ENCODE data around the gene CMIP. TPM values are rescaled to one million over a fixed set of nuclear protein-coding genes. Genes with fewer than 3 reads are reported as not detected.

The CMIP gene
- polyA plus RNA-seq, 1 of the 3 experiments (the other 2 are of a cell fraction) = 5.4 TPM

DNA sequence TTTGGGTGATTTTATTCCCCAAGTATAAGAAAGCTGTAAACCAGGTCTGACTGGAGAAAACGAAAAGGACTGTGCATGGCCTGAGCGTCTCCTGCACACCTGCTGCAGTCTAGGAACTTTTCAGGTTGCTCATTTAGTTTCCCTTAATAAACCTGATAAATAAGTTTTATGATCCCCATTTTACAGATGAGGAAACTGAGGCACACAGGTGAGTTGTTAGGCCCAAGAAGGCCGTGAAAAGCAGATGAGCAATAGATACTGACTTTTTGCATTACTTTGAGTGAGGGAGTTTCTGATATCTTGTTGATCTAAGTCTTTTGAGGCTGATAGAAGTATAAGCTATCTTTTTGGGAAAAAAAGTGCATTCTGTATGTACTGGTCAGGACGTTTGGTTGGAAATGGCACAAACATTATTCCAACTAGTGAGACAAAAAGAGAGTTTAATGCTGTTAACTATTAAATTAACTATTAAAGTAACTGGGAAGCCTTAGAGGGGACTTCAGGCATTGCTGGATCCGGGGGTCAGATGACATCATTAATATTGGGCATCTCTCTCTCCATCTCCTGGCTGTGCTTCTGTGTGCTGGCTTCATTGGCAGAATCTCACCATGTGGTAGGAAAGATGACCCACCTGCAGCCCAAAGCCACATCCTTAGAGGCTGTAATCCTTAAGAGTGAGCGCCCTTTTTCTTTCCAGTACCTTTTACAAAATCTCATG lies 163.4 kb downstream of the CMIP start:
- WGBS (ENCODE audit: low lambda C conversion rate) = 91% methylated on average over 6 of the region's 6 CpGs
- POLR2A ChIA-PET = no interaction called here
- H2AFZ ChIP-seq (ENCODE audit: low read depth) = no peak overlapping the region
- CTCF ChIA-PET = interaction anchor here (0.8 to 1.3 kb wide), 2 partner anchors 15 to 242 kb away, joined by 3 to 4 read pairs; no protein-coding TSS in a partner anchor
- H3K4me1 ChIP-seq (ENCODE audit: control insufficient read depth in 1 of 2, insufficient read depth in 2 of 2, low read depth in 1 of 2, low read length in 1 of 2) = peaks cover 0 to 27% of the 10 kb centered on the region in 2 experiments; a peak in 1 of 4 replicates
- H3K9me3 ChIP-seq = no peaks in the 10 kb centered on the region
- no peak overlapping the region for H3K9ac ChIP-seq
- H3K27ac ChIP-seq (ENCODE audit: low read depth in 2 of 2, low read length in 1 of 2) = no peak overlapping the region
- H3K4me3 ChIP-seq (ENCODE audit: low read depth in 2 of 2, low read length in 1 of 2) = no peak overlapping the region
- no peaks in the 10 kb centered on the region for H3K27me3 ChIP-seq (ENCODE audit: insufficient read depth)
- H3F3A ChIP-seq (replicated peaks; ENCODE audit: insufficient read depth) = peaks cover 8% of the 10 kb centered on the region
- H3K79me2 ChIP-seq (ENCODE audit: insufficient read depth) = no peaks in the 10 kb centered on the region
- H3K36me3 ChIP-seq (replicated peaks in 1 of 2; ENCODE audit: control insufficient read depth in 1 of 2, insufficient read depth in 2 of 2, low read length in 1 of 2) = peaks cover 5 to 9% of the 10 kb centered on the region in 2 experiments
- no peak for DNase-seq
- peaks cover 40% of the 10 kb centered on the region for H4K20me1 ChIP-seq (ENCODE audit: insufficient read depth)
- no peaks in the 10 kb centered on the region for H3K9me2 ChIP-seq
- no peak overlapping the region for H3K4me2 ChIP-seq
- TF ChIP-seq, protein P1, sequence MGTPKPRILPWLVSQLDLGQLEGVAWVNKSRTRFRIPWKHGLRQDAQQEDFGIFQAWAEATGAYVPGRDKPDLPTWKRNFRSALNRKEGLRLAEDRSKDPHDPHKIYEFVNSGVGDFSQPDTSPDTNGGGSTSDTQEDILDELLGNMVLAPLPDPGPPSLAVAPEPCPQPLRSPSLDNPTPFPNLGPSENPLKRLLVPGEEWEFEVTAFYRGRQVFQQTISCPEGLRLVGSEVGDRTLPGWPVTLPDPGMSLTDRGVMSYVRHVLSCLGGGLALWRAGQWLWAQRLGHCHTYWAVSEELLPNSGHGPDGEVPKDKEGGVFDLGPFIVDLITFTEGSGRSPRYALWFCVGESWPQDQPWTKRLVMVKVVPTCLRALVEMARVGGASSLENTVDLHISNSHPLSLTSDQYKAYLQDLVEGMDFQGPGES (IDR thresholded peaks at IDR 0.05; ENCODE audit: low read depth, low read length) = no peak
- TF ChIP-seq NRF1 (IDR thresholded peaks at IDR 0.05; ENCODE audit: low read depth, low read length) = no peak
- no peak for TF ChIP-seq FOXM1 (IDR thresholded peaks at IDR 0.05; ENCODE audit: low read depth)
- TF ChIP-seq TAF1 (IDR thresholded peaks at IDR 0.05; ENCODE audit: borderline replicate concordance, low read depth, low read length) = no peak
- TF ChIP-seq GABPA (IDR thresholded peaks at IDR 0.05; ENCODE audit: low read depth) = no peak
- TF ChIP-seq MAX (IDR thresholded peaks at IDR 0.05; ENCODE audit: low read depth) = no peak
- TF ChIP-seq GATA2 (CRISPR knock-in tag; IDR thresholded peaks at IDR 0.05) = no peak
- TF ChIP-seq ELF1 (IDR thresholded peaks at IDR 0.05) = no peak

DNA sequence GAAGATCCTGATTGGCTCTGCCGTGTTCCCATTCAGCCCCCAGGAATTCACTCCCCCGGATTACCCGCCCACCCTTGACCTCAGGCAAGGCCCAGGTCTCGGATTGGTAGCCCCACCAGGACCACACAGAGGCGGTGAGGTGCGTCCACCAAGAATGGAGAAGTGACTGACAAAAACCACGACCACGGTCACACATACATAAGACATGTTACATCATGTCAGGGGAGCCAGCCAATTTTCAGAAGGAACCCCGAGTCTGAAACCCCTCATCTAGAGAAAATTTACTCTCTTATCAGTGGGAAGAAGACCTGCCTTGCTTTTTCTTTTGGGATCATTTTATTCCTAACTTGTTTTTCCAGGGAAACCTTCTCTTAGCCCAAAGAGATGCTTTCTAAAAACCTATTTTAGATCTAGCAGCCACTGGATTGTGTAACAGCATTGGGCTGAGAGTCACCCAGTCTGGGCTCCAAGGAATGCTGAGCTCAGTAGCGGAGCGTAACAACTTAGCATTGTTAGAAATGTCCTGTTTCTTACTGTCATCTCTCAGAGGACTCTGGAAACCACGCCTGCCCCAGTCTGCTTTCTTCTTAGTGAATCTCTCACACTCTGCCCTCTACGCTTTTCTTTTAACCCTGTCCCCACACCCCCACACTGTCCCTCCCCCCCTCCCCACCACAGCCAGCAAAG lies 164.1 kb downstream of the CMIP start:
- CTCF ChIA-PET = interaction anchor here (0.8 to 2.4 kb wide), 3 partner anchors 15 to 243 kb away, joined by 3 to 15 read pairs (median 4); no protein-coding TSS in a partner anchor
- Histone ChIP-seq H3K4me2 (no peak overlapping the region), H3K4me1 (ENCODE audit: control insufficient read depth in 1 of 2, insufficient read depth in 2 of 2, low read depth in 1 of 2, low read length in 1 of 2) (peaks cover 0 to 27% of the 10 kb centered on the region in 2 experiments; a peak in 1 of 4 replicates), H2AFZ (ENCODE audit: low read depth) (no peak overlapping the region), H3K9ac (no peak overlapping the region), H3K27me3 (ENCODE audit: insufficient read depth) (no peaks in the 10 kb centered on the region), H3K27ac (ENCODE audit: low read depth in 2 of 2, low read length in 1 of 2) (no peak overlapping the region), H3K9me2 (no peaks in the 10 kb centered on the region), H3K4me3 (ENCODE audit: low read depth in 2 of 2, low read length in 1 of 2) (no peak overlapping the region), H4K20me1 (ENCODE audit: insufficient read depth) (peaks cover 40% of the 10 kb centered on the region), H3K79me2 (ENCODE audit: insufficient read depth) (no peaks in the 10 kb centered on the region), H3K36me3 (replicated peaks in 1 of 2; ENCODE audit: control insufficient read depth in 1 of 2, insufficient read depth in 2 of 2, low read length in 1 of 2) (peaks cover 5 to 9% of the 10 kb centered on the region in 2 experiments), H3K9me3 (no peaks in the 10 kb centered on the region), H3F3A (replicated peaks; ENCODE audit: insufficient read depth) (peaks cover 8% of the 10 kb centered on the region)
- TF ChIP-seq RXRA (IDR thresholded peaks at IDR 0.05; ENCODE audit: borderline replicate concordance, low read depth) (no peak), USF1 (IDR thresholded peaks at IDR 0.05; ENCODE audit: borderline replicate concordance, low read depth) (no peak), MXI1 (IDR thresholded peaks at IDR 0.05; ENCODE audit: low read depth, low read length) (no peak), POLR2AphosphoS5 (IDR thresholded peaks at IDR 0.05; ENCODE audit: low read depth, low read length) (no peak), FOSL2 (IDR thresholded peaks at IDR 0.05; ENCODE audit: borderline replicate concordance, low read depth) (no peak), GABPA (IDR thresholded peaks at IDR 0.05; ENCODE audit: low read depth) (no peak), RFX5 (IDR thresholded peaks at IDR 0.05; ENCODE audit: low read length) (no peak), SIN3A (IDR thresholded peaks at IDR 0.05; ENCODE audit: borderline replicate concordance, low read depth, low read length) (no peak), TAF1 (IDR thresholded peaks at IDR 0.05; ENCODE audit: borderline replicate concordance, low read depth, low read length) (no peak), GATA2 (CRISPR knock-in tag; IDR thresholded peaks at IDR 0.05) (no peak), TEAD4 (IDR thresholded peaks at IDR 0.05; ENCODE audit: borderline replicate concordance, insufficient read depth) (no peak), RAD21 (IDR thresholded peaks at IDR 0.05; ENCODE audit: low read length) (no peak), ELF1 (IDR thresholded peaks at IDR 0.05) (no peak), RCOR1 (IDR thresholded peaks at IDR 0.05; ENCODE audit: low read length) (no peak), FOXM1 (IDR thresholded peaks at IDR 0.05; ENCODE audit: low read depth) (no peak), MAX (IDR thresholded peaks at IDR 0.05; ENCODE audit: low read depth) (no peak)
- TF ChIP-seq, protein P2, sequence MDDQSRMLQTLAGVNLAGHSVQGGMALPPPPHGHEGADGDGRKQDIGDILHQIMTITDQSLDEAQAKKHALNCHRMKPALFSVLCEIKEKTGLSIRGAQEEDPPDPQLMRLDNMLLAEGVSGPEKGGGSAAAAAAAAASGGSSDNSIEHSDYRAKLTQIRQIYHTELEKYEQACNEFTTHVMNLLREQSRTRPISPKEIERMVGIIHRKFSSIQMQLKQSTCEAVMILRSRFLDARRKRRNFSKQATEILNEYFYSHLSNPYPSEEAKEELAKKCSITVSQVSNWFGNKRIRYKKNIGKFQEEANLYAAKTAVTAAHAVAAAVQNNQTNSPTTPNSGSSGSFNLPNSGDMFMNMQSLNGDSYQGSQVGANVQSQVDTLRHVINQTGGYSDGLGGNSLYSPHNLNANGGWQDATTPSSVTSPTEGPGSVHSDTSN (IDR thresholded peaks at IDR 0.05) = no peak
- no peak for DNase-seq
- POLR2A ChIA-PET = no interaction called here
- WGBS (ENCODE audit: low lambda C conversion rate) = 85% methylated on average over 13 of the region's 13 CpGs

Data from SK-N-SH (cell line).